HuH-7 (cell line): Measurements from ENCODE around the gene IFT88.
"Not testable (repeated sequence)": the region's sequence is repeated elsewhere in the genome, so short reads cannot be mapped to it uniquely, and the experiment has no call there.

Experiments
- DNase-seq: peaks from one replicate; pipeline ENCODE4 v3.0.0; 2011; ENCODE audit warnings: low spot score

IFT88 gene

DNA sequence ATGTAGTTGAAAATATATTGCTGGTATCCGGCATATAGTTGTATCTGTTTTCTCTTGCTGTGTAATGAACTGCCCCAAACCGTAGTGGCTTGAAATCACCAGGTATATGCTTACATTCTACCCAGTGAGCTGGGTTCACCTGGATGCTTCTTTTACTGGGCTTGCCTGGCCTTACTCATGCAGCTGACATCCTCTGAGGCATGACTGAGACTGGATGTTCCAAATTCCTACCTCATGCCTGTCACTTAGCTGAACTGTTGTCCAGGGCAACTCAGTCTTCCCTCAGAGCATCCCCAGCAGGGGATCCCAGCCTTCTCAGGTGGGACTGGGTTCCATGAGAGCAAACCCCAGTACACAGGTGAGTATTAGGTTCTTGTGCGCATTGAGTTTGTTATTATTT lies 66.8 kb downstream of the IFT88 start:
- DNase-seq = no peak

DNA sequence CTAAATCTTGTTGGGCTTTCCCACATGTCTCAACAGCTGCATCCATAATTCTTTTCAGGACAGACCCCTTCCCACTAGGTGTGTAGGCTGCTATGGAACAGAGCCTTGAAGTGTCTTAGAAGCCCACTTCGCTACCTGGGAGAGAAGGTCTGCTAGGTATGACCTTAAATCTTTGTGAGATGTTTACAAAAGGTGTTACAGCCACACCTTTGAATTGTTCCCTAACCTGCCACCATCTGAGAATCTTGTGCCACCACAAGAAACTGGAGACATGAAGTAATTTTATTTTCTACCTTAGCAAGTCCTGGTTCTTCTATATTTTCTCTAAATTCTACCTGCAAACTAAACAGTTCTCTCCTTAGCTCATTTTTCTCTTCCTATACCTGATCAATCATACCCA lies 69.1 kb downstream of the IFT88 start:
- DNase-seq = no peak

DNA sequence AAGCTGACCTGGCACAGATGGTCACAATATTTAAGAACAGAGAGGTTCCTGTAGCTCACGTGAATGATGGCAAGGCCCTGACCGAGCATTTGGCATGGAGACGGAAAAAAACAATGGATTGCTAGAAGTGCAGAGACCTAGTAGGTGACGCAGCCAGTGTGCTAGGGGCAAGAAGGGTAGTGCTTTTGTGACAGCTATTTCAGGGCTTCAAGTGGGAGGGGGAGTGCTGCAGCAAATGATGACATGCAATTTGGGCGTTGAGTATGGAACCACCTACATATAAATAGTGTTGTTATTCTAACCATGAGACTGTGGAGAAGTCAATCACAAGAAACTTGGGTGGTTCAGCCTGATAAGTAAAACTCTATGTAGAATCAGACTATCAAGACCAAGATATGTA lies 70.9 kb downstream of the IFT88 start:
- no peak for DNase-seq

DNA sequence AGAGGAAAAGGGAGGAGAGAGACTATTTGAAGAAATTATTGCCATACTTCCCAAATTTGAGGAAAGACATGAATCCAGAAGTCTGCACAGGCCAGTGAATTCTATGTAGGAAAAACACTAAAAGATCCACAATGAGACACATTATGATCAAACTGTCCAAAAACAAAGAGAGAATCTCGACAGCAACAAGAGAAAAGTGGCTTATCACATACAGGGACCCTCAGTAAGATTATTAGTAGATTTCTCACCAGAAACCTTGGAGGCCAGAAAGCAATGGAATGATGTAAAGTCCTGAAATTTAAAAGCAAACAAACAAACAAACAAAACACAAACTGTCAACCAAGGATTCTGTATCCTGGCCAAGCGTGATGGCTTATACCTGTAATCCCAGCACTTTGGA lies 80.8 kb downstream of the IFT88 start:
- no peak for DNase-seq

DNA sequence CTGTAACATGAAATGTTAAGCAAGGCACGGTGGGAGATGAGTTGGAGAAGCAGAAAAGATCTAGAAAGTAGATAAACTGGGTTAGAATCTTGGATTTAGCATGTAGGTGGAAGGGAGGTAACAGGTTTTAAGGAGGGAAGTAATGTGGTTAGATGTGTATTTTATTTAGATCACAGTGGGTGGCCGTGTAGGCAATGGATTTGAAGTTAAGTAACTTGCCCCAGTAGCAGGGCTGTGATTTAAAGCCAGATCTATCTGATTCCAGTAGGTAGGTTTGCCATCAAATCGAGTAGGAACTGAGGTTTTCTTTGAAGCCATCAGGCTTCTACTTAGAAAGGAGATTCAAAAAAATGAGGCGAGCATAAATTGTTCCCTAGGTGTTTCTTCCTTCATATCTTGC lies 86.0 kb downstream of the IFT88 start:
- no peak for DNase-seq

DNA sequence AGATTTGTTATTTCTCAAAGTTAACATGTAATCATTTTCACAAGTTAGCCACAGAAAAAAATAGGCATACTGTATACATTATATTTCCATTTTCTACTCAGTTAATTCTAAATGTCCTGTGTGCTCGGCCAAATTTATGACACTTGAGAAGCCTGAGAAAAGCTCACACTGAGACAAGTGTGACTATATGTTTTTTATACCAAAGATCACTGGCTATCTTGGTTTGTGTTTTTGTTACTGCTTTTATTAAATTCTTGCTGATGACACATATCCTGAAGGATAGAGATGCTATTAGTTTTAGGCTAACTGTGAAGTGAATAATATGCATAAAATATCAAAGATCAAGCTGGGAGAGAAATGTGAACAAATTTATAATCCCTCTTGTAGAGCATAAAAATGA lies 87.2 kb downstream of the IFT88 start:
- DNase-seq = no peak

DNA sequence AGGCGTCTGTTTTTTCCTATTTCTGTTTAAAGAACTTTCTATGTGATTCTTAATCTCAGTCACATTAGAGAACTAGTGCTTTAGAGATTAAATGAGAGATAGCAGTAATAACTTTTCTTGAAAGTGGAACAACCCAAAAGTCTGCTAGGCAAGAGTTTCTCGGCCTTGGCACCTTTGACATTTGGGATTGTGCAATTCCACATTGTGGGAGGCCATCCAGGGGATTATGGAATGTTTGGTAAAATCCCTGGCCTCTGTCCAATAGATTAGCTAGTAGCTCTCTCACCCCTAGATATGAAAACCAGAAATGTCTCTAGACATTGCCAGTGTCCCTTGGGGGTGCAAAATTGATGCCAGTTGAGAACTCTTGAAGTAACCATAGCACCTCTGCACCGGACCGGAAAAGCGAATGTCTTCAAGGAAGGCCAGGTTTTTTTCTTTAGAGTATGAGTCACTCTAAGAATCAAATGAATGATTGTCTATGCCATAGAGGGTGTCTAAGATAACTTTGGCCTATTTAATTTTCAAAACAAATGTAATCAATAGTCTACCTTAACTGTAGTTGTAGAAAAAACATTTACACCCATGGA lies 91.6 kb downstream of the IFT88 start:
- no peak for DNase-seq

DNA sequence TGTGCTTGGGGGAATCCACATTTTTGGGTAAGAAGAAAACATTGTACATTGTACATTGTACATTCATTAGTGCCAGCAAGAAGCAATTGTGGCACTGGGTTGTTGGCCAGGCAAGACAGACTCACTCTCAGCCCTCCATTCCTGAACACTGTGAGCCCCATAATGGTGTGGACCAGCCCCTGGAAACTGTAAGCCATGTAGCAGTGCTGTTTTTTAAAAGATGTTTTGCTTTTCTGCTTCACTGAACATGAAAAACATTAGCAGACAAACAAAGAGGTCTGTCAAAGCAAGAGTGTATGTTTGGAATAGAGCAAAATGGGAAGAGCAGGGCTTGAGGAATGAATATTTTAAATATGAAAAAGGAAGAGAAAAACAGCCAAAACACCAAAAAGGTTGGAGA lies 97.4 kb downstream of the IFT88 start:
- DNase-seq = no peak

DNA sequence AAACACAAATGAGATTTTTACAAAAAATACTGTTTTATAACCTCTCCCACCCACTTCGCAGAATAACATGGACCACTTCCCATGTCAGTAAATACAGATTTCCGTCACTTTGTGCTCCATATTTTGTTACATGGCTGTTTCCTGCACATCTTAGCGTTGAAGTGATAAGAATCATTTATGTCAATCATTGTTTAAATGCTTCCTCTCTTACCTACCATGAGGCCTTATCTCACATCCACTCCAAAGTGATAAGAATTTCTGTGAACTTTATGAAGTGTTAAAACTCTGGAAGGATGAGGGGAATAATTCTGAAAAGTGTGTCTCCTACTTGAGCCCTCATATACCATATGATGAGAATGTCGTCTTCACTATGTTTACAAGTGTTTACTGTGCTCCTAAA lies 100.0 kb downstream of the IFT88 start:
- DNase-seq = no peak

DNA sequence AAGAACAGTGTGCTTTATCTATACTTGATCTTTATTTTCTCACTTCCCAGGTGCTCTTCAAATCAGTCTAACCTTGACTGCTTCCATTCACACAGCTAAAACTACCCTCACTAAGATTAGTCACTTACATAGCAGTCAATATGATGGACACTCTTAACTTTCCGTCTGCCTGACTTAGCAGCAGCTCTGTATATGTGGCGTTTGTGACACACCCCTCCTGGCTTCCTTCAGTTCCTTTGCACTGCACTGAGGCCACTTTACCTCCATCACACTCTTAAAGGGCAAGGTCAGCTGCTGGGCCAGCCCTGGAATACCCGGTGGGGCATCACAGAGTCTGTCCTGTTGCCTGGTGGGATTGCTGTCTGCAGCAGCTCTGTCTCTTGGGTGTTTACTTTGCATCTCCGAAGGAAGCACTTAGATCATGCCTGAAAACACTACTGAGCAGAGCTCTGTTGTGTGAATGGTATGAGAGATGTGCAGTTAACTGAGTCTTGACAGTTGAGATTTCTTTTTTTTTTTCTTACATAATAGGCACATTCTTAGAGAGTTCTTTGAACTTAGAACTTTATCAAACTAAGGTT lies 101.0 kb downstream of the IFT88 start:
- DNase-seq = no peak

DNA sequence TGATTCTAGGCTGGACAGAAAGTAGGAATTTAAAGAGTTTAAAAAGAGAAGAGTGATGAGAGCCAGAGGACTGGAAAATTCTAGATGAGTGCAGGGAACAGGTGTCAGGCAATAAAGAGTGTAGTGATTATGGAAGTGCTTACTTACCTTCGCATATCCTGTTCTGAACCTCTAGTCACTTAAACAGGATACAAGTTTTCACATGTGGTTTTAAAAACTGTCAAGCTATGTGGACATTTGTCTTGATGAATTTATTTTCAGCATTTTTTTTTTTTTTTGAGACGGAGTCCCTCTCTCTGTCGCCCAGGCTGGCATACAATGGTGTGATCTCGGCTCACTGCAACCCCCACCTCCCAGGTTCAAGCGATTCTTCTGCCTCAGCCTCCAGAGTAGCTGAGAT lies 102.2 kb downstream of the IFT88 start:
- DNase-seq = no peak

DNA sequence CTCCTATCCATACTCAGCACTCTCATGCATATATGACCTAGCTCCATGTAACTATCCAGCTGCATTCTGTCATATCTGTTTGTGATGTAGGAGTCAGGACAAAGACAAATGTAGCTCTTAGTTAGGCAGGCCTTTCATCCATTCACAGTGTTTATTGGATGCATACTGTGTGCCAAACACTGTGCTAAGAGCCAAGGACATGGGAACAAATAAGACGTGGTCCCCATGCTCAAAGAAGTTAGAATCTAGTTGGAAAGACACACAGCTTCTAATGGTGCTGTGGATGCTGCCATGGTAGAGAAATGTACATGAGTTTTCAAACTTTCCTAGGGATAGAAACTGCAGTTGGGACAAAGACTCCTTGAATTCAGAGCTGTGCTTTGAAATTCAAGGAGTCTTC lies 104.8 kb downstream of the IFT88 start:
- DNase-seq = no peak

DNA sequence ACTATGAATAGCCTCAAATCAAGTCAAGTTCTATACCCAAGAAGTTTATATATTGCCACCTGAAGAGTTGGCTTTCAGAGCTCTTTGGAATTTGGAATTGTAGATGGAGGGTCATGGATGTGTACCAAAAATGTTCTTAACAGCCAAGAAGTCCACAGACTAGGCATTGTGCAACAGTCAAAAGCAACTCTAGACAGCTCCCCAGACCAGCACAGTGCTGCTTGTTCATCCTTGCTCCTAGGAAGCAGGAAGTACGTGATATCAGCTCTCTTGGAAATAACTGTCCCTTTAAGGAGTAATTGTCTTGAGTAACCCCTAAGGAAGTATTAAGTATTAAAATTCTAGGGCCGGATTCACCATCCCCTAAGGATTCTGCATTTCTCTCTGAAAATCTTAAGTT lies 105.8 kb downstream of the IFT88 start:
- no peak for DNase-seq

DNA sequence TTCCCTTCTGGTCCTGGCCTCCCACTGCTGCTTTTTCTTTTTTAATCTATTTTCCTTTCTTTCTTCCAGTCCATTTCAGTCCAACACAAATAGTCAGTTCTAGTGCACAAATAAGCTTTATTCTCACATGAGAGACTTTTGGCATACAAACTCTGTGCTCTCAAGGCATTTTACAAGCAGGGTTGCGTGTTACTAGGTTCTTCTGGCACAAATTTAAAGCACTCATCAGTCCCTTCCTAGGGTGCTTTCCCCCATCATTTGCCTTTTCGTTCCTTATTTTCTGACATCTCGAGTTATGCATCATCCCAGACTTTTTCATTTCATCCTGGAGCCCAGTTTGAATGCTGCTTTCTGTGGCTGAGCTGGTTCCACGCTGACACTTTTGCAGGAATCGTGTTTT lies 106.8 kb downstream of the IFT88 start:
- DNase-seq = no peak

DNA sequence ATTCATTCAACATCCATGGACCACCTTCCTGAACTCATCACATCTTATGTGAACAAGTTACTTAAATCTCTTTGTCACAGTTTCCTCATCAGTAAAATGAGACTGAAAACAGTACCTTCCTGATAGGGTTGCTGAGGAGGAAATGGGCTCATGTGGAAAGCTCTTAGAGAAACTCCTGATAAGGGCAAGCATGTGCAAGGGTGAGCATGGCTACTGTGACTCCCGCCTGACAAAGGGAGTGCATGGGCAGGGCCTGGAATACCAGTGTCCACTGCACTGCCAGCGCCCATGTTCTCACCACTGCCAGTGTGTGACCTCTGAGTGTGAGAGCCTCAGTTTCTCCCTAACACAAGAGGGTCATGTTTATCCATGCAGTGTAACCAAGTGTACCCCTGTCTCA lies 109.3 kb downstream of the IFT88 start:
- no peak for DNase-seq

DNA sequence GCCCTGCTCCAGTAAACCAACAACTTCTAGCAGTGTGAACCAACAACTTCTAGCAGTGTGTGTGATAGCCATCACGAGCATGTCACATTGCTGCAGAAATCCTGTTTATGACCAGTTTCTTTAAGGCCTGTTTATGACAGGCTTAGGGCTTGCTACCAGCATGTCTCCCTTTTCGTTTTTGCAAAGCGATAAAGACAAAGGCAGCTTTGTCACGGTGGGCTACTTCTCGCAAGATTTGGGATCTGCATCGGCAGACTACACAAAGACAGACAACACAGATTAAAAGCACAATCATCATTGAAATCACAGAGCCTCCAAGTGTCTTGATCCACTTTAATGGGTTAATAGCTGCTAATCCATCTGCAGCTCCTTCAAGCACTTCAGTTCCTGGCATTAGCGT lies 111.6 kb downstream of the IFT88 start:
- not testable (repeated sequence) for DNase-seq

DNA sequence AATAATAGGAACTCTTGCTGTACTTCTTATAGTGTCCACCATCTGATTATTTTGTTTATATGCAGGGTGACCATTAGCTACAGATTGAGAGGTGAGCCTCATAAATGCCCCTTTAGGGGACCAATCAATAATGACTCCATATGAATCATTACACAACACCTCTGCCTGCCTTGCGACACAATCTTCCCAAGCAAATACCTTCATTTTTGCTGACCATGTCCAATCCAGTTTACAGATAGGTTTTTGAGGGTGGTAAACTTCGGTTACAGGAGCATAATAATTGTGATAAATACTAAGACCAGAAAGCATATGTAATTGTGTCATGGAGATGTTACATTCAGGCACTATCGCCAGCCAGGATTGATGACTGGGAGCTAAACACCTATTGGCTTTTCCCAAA lies 112.9 kb downstream of the IFT88 start:
- DNase-seq = no peak

DNA sequence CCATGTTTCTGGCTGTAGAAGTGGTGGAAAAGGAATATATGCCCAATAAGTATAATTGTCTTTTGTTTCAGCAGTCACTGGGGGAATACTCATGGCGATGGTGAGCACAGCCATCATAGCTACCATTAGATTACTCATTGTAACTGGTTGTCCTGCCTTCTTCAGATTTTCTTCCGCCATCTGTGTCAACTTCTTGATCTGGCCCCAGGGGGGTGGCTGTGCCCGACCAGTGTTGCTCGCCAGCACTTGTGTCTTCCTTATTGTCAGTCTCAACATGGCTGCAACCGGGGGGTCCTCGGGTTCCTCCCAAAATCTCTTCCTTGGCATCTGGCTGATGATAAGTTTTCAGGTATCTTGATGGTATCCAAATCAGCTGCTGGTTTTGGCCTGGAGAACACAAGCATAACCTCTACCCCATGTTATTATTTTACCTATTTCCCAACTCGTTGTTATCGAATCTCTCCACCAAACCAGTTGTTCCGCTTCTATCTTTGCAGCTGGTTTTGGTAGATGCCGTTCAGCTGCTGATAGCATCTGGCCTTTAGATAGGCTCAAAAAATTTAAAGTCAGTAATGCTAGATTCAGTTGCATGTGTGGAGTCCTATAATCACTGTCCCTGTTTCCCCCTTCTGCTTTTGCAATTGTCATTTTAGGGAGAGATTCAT lies 113.6 kb downstream of the IFT88 start:
- no peak for DNase-seq

DNA sequence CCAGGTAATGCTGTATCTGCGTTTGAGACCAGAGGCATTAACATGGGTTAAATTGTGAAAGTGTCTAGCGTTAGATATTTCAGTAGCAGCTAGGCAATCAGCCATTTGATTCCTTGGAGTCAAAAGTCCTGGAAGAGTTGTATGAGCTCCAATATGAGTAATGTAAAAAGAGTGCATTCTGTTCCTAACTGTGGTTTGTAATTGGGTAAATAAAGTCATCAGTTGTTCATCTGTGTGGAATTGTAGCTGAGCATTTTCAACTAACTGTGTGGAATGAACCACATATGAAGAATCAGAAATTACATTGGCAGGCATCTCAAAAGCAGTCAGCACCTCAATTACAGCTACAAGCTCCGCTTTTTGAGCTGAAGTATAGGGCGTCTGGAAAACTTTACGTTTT lies 114.5 kb downstream of the IFT88 start:
- DNase-seq = not testable (repeated sequence)

DNA sequence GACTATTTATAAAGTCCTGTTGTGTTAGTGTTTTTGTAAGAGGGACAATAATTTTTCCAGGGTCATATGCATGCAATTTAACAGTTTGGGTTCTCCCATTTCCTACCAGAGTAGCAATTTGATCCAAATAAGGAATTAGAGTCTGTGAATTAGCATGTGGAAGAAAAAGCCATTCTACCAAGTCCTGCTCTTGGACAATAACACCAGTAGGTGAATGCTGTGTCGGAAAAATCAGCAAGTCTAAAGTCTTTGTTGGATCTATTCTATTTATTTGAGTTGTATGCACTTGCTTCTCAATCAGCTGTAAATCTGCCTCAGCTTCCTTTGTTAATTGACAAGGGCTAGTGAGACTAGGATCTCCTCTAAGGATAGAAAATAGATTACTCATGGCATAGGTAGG lies 115.1 kb downstream of the IFT88 start:
- no peak for DNase-seq

DNA sequence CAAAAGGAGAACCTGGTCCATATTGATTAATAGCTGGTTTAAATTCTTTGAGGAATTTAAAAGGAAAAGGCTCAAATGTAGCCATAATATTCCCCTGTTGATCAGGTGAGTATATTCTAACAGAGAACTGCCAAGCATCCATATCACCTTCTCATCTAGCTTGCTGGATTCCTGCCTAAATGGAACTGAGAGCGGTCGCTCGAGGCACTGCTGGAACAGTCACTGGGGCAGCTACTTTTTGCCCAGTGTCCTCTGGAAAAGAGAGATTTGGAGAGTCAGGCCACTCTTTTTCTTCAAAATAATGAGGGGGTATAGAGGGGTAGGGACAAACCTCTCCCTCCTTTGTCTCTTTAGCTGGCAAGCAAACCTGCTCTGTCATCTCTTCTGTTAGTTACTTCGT lies 117.1 kb downstream of the IFT88 start:
- DNase-seq = no peak

DNA sequence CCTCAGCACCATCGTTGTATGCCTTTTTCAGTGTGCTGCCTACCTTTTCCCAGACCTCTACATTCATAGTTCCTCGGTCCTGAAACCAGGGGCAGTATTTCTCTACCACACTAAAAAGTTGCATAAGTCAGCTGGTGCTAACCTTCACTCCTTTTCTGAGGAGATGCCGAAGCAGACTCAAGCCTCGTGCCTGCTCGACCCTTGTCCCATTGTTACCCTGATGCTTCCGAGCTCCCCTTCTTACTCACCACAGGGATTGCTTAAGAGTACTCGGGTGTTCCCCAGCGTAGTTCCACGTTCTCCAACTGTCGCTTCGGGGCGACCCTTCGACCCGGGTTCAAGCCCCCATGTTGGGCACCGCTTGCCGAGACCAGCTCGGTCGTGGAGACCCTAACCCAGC lies 117.6 kb downstream of the IFT88 start:
- DNase-seq = no peak

DNA sequence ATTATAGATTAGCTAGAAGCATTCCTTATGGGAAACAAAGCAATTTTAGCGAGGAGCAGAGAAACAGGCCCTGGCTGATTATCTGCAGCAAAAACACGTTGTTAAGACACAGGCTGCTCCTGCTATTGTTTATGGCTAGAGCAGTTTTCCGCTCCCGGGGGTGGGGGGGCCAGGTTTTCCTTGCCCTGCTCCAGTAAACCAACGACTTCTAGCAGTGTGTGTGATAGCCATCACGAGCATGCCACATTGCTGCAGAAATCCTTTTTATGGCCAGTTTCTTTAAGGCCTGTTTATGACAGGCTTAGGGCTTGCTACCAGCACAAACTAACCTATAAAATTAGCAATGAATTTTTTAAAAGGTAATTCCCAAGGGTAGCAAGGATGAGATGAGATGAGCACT lies 118.1 kb downstream of the IFT88 start:
- DNase-seq = no peak

DNA sequence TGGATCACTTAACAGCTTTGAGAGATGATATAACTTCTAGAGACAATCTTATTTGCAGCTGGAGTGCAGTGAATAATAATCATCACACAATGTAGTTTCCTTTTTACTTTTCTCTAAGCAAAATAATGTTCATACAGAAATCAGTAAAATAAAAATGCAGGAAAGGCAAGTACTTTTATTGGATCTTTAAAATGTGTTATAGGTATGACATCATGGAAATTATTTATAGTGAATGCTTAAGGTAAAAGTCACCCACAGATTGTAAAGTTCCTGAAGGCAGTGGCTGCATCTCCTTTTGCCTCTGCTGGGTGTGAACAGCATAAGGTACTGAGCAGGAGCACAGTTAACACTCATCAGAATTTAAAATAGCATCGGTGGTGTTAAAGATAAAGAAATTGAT lies 119.2 kb downstream of the IFT88 start:
- DNase-seq = no peak
